Astrocyte of the spinal cord (primary cell): ENCODE data around the gene OSGIN1.

Source experiments
- DNase-seq: peaks from one replicate; pipeline ENCODE4 v3.0.0; 2011; ENCODE audit warnings: low read depth, low spot score
- H3K4me3 ChIP-seq: 2 replicates; pipeline ENCODE4 v1.5.1; 2011; ENCODE audit warnings: low read depth, mild to moderate bottlenecking, low read length, moderate library complexity
- CTCF ChIP-seq: IDR thresholded peaks from 2 replicates; pipeline ENCODE4 v1.5.1; 2012; ENCODE audit warnings: low read depth, mild to moderate bottlenecking, low read length, inconsistent platforms
- in situ Hi-C: cut with HindIII; loops from 2 replicates; pipeline ENCODE4 v1.10.0; 2017; ENCODE audit warnings: low sequenced_read_pairs

Gene OSGIN1

GRCh38 chr16:83980794-83981193 lies 27.8 kb downstream of the OSGIN1 start:
- in situ Hi-C loops = no loop called here
- DNase-seq = no peak
- no peak overlapping the region for H3K4me3 ChIP-seq
- TF ChIP-seq CTCF = no peak

- in situ Hi-C loops = no loop called here
- TF ChIP-seq CTCF = no peak
- no peak overlapping the region for H3K4me3 ChIP-seq
- no peak for DNase-seq
Measured at GRCh38 chr16:83981799-83982198, 28.8 kb downstream of the OSGIN1 start.

- in situ Hi-C loops = no loop called here
Measured at GRCh38 chr16:83983491-83983890, 30.5 kb downstream of the OSGIN1 start.

GRCh38 chr16:83989300-83989699 lies 36.3 kb downstream of the OSGIN1 start:
- in situ Hi-C loops = no loop called here
- no peak overlapping the region for H3K4me3 ChIP-seq
- no peak for TF ChIP-seq CTCF
- DNase-seq = no peak

More at GRCh38 chr16:83983491-83983890, 30.5 kb downstream of the OSGIN1 start:
- no peak for DNase-seq
- no peak for TF ChIP-seq CTCF
- H3K4me3 ChIP-seq = no peak overlapping the region

GRCh38 chr16:83990492-83990891 lies 37.5 kb downstream of the OSGIN1 start:
- DNase-seq = no peak
- in situ Hi-C loops = no loop called here
- TF ChIP-seq CTCF = no peak
- no peak overlapping the region for H3K4me3 ChIP-seq

GRCh38 chr16:83992624-83993023 lies 39.6 kb downstream of the OSGIN1 start:
- TF ChIP-seq CTCF = no peak

GRCh38 chr16:83994087-83994486 lies 41.0 kb downstream of the OSGIN1 start:
- in situ Hi-C loops = no loop called here
- peak; percentile 72 for DNase-seq
- no peak overlapping the region for H3K4me3 ChIP-seq
- no peak for TF ChIP-seq CTCF

More at GRCh38 chr16:83992624-83993023, 39.6 kb downstream of the OSGIN1 start:
- peak; percentile 61 for DNase-seq
- in situ Hi-C loops = no loop called here
- no peak overlapping the region for H3K4me3 ChIP-seq
